HepG2 (cell line): Measurements from ENCODE around the gene EHD4. TPM values are rescaled to one million over a fixed set of nuclear protein-coding genes. Genes with fewer than 3 reads are reported as not detected.

Experiments used
- AFF4 ChIP-seq: sonication (generic); formaldehyde crosslinking; IDR thresholded peaks from 2 replicates; pipeline ENCODE4 v1.4.0; 2020; ENCODE audit warnings: missing genetic modification reagents
- HMGXB4 ChIP-seq, 2 experiments: sonication (generic) in 1 of 2; formaldehyde crosslinking in 1 of 2; IDR thresholded peaks; 2 replicates each; pipeline versions ENCODE4 v1.4.0 to v1.6.1; 2018 to 2020; ENCODE audit warnings: missing genetic modification reagents in 2 of 2, borderline replicate concordance in 1 of 2, low read depth in 1 of 2, mild to moderate bottlenecking in 1 of 2, missing biosample characterization in 1 of 2
- HNF1B ChIP-seq: sonication (generic); formaldehyde crosslinking; IDR thresholded peaks from 2 replicates; pipeline ENCODE4 v1.5.1; 2020; ENCODE audit warnings: mild to moderate bottlenecking, moderate library complexity, missing genetic modification reagents
- IKZF5 ChIP-seq: IDR thresholded peaks from 2 replicates; pipeline ENCODE4 v1.6.1; 2018; ENCODE audit warnings: missing genetic modification reagents, mild to moderate bottlenecking, missing compliant biosample characterization
- IRF1 ChIP-seq: sonication (generic); formaldehyde crosslinking; IDR thresholded peaks from 2 replicates; pipeline ENCODE4 v1.4.0; 2020; ENCODE audit warnings: low read depth, mild to moderate bottlenecking, missing genetic modification reagents
- IRF9 ChIP-seq: sonication (generic); formaldehyde crosslinking; IDR thresholded peaks from 2 replicates; pipeline ENCODE4 v1.8.0; 2022; ENCODE audit warnings: missing genetic modification reagents, mild to moderate bottlenecking, borderline replicate concordance
- MED1 ChIP-seq: sonication (generic); formaldehyde crosslinking; IDR thresholded peaks from 2 replicates; pipeline ENCODE4 v1.4.0; 2020; ENCODE audit warnings: missing genetic modification reagents
- NR2C2 ChIP-seq: sonication (generic); formaldehyde crosslinking; IDR thresholded peaks from 2 replicates; pipeline ENCODE4 v1.4.0; 2020; ENCODE audit warnings: missing genetic modification reagents, mild to moderate bottlenecking, moderate library complexity, borderline replicate concordance
- PHB2 ChIP-seq: fragments of 450-650 bp; IDR thresholded peaks from 2 replicates; pipeline ENCODE4 v1.6.1; 2018; ENCODE audit not compliant: partially characterized antibody
- SRF ChIP-seq: IDR thresholded peaks from 2 replicates; pipeline ENCODE4 v1.6.1; 2011; ENCODE audit warnings: mild to moderate bottlenecking, low read depth, low read length, moderate library complexity
- STAG1 ChIP-seq: sonication (generic); formaldehyde crosslinking; IDR thresholded peaks from 2 replicates; pipeline ENCODE4 v1.4.0; 2020; ENCODE audit warnings: missing genetic modification reagents
- ZBTB37 ChIP-seq: sonication (generic); formaldehyde crosslinking; IDR thresholded peaks from 2 replicates; pipeline ENCODE4 v1.4.0; 2020; ENCODE audit warnings: mild to moderate bottlenecking, missing genetic modification reagents
- ZFAT ChIP-seq: sonication (generic); formaldehyde crosslinking; conservative IDR thresholded peaks from 2 replicates; pipeline ENCODE4 v1.8.1; 2023; ENCODE audit warnings: missing genetic modification reagents, inconsistent platforms
- ZMYM3 ChIP-seq: sonication (generic); formaldehyde crosslinking; IDR thresholded peaks from 2 replicates; pipeline ENCODE4 v1.5.1; 2020; ENCODE audit warnings: mild to moderate bottlenecking, missing genetic modification reagents
- ZNF333 ChIP-seq: sonication (generic); formaldehyde crosslinking; IDR thresholded peaks from 2 replicates; pipeline ENCODE4 v1.4.0; 2020; ENCODE audit warnings: mild to moderate bottlenecking, missing genetic modification reagents, borderline replicate concordance
- ZSCAN29 ChIP-seq: sonication (generic); formaldehyde crosslinking; conservative IDR thresholded peaks from 2 replicates; pipeline ENCODE4 v1.4.0; 2020; ENCODE audit warnings: mild to moderate bottlenecking, missing genetic modification reagents
- polyA plus RNA-seq, 8 experiments: library from polyadenylated mRNA; depleted of rRNA in 3 of 8; stranded (reverse) in 7 of 8; unstranded in 1 of 8; fragments of >200 nt; fragmentation: Illumina TruSeq in 4 of 8; extraction: Trizol in 4 of 8; gene quantifications; 2 replicates each; pipeline versions ENCODE4 v1.2.1 to v1.2.3, GENCODE V29; 2011 to 2016; ENCODE audit warnings: low read depth in 4 of 8, missing spikeins in 1 of 8, mixed read lengths in 1 of 8; ENCODE audit not compliant: insufficient read depth in 1 of 8
- total RNA-seq, 5 experiments: library from RNA; depleted of rRNA; stranded (reverse); fragments of >200 nt; fragmentation: Illumina TruSeq; extraction: Trizol; gene quantifications; 2 replicates each; pipeline ENCODE4 v1.2.3, GENCODE V29; 2016; ENCODE audit warnings: low read depth in 1 of 5

The EHD4 gene
- total and polyA plus RNA-seq, 2 of the 13 experiments (the other 11 are each of a cell fraction or from before 2014, with no cell fraction given): 3.1 to 4.8 TPM

- TF ChIP-seq HNF1B (CRISPR knock-in tag) (peak; percentile 58; the same call in 1 of the 2 replicates), ZSCAN29 (no peak), IRF9 (CRISPR knock-in tag) (0 out of 2 replicates have a peak, but pooled peaks have one; percentile 25), MED1 (0 out of 2 replicates have a peak, but pooled peaks have one; percentile 14), STAG1 (CRISPR knock-in tag) (peak; percentile 97), IRF1 (CRISPR knock-in tag) (no peak), HMGXB4 (CRISPR knock-in tag; IDR thresholded peaks at IDR 0.05; ENCODE audit: borderline replicate concordance in 1 of 2, low read depth in 1 of 2) (peak in 1 of 2 experiments; percentile 50; a peak in 1 of 4 replicates), ZMYM3 (CRISPR knock-in tag) (no peak), IKZF5 (peak; percentile 36; the same call in 1 of the 2 replicates), ZBTB37 (no peak), AFF4 (CRISPR knock-in tag) (no peak), NR2C2 (CRISPR knock-in tag) (no peak), PHB2 (no peak), ZNF333 (CRISPR knock-in tag) (no peak), ZFAT (CRISPR knock-in tag) (no peak), SRF (no peak)
Observed at GRCh38 chr15:41989573-41990242, 17.4 kb upstream of the EHD4 start (continued).
